RCC 7860 (cell line): ENCODE measurements around the gene CALD1.

ENCODE experiments used
- DNase-seq: peaks from one replicate; pipeline ENCODE4 v3.0.0-alpha.2; 2015; ENCODE audit warnings: low spot score
- FAIRE-seq: peaks from 2 replicates; lab custom pipeline; 2012; peaks lifted over from hg19 to GRCh38; lab: Jason Lieb, UNC

CALD1 gene

DNA sequence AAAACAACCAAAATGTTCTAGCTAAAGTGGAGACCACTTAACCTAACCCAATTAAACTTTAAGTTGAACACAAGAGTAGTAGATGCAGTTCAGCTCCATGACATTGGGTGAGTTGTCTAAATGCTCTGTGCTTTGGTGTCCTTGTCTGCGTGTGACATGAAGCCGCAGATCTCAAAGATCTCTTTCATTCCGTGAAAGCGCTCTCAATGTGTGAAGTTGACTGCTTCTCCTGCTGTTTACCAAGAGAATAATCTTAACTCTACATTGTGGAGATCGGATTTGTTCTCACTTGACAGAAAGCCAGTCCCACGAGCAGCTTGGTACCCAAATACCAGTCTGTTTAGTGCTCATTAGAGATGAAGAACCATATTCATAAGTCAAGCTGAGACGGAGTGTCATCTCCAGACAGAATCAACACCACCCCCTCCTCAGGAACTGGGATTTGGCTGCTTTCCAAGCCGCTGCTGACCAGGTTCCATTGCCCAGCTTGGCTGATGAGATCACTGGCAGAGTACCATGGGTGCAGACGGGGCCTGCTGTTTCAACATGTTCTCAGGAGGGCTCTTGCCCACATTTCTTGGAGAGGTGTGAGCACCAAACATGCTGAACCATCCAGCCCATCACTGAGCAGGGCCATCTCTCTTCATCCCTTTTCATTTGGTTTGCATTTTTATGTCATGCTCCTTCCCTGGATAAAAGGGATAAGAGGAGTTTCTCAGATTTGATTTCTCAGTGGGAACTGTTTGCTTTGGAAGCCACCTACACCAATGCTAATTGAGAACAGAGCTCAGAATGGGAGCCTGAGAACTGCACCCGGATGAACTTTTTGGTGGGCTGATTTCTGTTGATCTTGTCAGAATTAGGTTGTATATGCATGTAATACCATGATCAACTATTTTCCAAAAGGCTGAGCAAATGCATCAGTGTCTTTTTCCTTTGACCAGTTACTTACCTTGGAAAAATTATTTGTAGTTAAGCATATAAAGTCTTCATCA is 111.1 kb downstream of the CALD1 start:
- DNase-seq (peak; percentile 61), FAIRE-seq (no peak)

DNA sequence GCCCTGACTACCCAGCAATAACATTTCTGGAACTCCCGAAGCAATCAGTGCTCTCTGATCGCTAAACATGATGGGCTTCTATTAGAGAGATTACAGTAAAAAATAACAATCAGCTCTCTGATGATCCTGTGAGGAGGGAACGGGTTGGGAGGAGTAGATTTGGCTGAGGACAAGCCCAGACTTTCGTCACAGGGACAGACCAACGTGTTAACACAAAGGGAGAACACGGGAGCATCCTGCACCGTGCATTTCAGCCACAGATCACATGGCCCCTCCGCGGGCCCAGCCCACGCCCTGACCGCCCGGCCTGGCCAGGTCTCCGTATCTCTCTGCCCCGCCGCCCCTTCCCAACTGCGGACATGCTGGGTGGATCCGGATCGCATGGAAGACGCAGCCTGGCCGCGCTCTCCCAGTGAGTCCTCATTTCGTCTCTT is 111.8 kb downstream of the CALD1 start:
- FAIRE-seq (peak; percentile 81), DNase-seq (peak; percentile 86)

- FAIRE-seq (no peak), DNase-seq (peak; percentile 30)
Observed at GRCh38 chr7:134891696-134892678, 112.6 kb downstream of the CALD1 start.

DNA sequence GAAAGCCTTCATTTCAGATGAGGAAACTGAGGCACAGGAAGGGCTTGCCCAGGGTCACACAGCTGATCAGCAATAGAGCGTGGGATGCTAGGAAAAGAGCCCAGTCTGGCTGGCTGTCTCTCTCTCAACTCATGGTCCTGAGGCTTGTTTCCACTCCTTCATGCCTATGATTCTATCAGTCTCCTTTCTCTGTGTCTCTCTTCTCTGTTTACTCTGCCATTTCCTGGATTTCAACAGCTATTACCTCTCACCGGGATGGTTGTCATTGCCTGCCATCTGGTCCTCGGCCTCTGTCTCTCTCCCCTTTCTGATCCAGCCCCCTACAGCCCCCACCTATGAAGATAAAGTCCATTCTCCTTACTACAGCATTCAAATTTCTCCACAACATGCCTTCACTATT is 113.5 kb downstream of the CALD1 start:
- DNase-seq (no peak), FAIRE-seq (no peak)

GRCh38 chr7:134893920-134894319 is 114.5 kb downstream of the CALD1 start:
- FAIRE-seq: no peak

DNA sequence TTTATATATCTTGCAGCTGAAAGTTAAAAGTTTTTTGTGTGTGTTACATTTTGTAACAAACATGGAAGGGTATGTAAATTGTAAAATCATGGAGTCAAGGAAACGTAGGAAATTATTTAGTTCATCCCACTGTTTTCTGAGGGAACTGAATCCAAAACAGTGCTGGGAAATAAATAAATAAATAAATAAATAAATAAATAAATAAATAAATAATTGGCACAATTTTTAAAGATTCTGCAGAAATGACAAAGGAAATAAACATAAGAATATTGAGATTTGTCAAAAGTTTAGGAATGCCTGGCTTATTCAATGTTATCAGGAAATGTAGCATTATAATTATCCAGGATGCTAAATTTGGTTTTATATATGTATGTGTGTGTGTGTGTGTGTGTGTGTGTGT is 115.5 kb downstream of the CALD1 start:
- no peak for FAIRE-seq
- DNase-seq: no peak

More at GRCh38 chr7:134893920-134894319, 114.5 kb downstream of the CALD1 start:
- no peak for DNase-seq

DNA sequence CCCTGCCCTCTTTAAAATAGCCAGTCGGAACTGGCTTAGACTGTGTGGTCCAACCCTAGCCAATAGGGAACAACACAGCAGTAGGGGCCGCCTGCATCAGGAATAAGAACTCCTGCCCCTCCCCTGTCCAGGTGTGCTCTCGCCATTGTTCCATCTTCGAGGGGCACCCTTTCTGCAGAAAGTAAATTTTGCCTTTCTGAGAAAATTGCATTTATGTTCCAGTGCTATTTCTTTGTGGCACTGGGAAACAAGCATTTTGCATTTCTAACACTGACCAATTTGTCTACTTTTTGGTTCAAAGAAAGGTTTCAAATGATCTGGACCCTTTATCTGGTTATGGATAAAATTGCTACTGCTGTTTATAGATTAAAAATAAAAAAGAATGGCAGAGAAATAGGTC is 116.6 kb downstream of the CALD1 start:
- FAIRE-seq: no peak
- no peak for DNase-seq

- DNase-seq (no peak), FAIRE-seq (no peak)
Observed at GRCh38 chr7:134897936-134898335, 118.5 kb downstream of the CALD1 start.

- FAIRE-seq (peak; percentile 83), DNase-seq (peak; percentile 64)
Observed at GRCh38 chr7:134899729-134900128, 120.3 kb downstream of the CALD1 start.

DNA sequence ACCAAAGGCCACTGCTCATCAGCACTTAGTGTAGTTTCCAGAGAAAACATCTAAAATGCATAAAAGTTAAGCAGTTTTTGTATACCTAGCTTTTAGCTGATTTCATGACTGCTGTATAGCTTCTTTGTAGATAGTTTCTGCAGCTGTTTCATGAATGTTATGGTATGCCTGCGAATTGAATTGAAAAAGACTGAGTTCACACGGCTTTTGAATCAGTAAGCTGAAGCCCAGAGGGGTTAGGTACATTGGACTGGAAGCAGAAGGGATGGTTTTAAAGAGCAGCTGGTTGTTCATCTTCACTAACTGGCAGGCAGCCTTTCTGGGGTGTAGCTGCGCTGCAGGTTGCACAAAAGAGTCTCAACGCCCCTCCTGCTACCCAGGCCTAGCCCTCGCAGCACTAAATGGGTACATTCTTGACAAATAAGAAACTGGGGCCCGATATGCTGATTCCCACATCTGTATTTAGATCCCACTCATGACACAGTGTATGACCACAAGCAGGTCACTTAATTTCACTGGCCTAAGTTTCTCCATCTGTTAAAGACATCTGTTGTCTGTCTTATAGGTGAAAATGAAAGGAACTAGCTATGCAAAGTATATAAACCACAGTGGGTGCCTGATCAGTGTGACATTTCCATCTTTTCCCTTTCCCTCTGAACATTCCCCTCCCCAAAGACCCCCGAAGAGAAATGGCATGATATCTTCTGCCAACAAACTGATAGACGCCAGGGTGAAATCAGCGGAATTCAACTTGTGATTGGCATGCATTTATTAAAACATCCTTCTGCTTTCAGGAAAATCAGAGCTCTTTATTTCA is 120.9 kb downstream of the CALD1 start:
- FAIRE-seq (no peak), DNase-seq (no peak)

DNA sequence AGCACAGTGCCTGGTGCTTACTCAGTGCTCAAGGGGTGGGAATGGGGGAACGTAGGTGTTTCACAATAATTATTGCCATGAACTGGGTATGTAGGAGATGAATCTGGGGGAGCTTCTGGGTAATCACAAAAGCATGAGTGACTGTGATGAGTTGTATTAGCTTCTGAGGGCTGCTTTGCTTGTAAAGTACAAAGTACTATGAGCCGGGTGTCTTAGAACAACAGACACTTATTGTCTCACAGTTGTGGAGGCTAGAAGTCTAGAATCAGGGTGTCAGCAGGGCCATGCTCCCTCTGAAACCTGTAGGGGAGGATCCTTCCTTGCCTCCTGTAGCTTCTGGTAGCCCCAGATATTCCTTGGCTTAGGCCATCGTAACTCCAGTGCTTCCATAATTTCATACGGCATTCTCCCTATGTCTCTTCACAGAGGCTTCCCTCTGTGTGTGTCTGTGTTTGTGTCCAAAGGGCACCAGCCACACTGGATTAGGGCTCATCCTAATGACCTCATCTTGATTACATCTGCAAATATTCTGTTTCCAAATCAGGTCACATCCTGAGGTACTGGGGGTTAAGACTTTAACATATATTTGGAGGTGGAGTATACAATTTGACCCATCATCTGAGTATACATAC is 122.1 kb downstream of the CALD1 start:
- DNase-seq (no peak), FAIRE-seq (no peak)

- no peak for DNase-seq
- FAIRE-seq: no peak
Observed at GRCh38 chr7:134902058-134902457, 122.6 kb downstream of the CALD1 start.

DNA sequence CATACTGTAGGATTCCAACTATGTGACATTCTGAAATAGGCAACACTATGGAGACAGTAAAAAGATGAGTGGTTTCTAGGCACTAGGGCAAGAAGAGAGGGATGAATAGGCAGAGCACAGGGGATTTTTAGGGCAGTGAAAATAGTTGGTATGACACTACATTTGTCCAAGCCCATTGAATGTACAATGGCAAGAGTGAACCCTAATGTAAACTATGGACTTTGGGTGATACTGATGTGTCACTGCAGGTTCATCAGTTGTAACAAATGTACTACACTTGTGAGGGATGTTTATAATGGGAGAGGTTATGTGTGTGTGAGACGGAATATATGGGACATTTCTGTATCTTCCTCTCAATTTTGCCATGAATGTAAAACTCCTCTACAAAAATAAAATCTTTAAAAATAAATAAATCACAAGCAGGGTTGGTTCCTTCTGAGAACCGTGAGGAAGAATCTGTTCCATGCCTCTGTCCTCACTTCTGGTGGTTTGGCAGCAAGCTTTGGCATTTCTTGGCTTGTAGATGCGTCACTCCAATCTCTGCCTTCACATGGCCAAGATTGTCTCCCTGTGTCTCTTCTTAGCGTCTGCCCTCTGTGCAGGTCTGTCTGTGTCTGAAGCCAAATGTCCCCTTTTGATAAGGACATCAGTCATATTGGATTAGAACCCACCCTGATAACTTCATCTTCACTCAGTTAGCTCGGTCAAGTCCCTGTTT is 123.8 kb downstream of the CALD1 start:
- DNase-seq (no peak), FAIRE-seq (no peak)

- FAIRE-seq: no peak
- no peak for DNase-seq
Observed at GRCh38 chr7:134905375-134905774, 125.9 kb downstream of the CALD1 start.

DNA sequence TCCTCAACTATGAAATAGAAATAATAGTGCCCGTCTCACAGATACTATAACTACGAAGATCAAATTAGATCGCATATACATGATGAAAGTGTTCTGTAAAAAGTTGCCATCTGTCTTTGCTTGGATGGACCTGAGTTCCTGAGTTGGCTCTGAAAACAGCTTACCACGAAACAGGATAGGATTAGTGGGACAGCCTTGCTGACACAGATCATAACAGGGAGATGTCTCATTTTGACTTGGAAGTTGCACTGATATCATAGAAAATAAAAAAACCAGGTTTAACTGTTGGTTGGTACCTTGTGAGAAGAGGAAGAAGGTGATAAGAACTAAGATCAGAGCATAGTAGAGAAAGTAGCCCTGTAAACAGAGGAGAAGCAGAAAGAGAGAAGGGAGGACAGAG is 127.6 kb downstream of the CALD1 start:
- DNase-seq (no peak), FAIRE-seq (no peak)

GRCh38 chr7:134907639-134908038 is 128.2 kb downstream of the CALD1 start:
- FAIRE-seq: no peak
- DNase-seq: no peak

GRCh38 chr7:134908289-134908688 is 128.9 kb downstream of the CALD1 start:
- FAIRE-seq (peak; percentile 52), DNase-seq (peak; percentile 41)

DNA sequence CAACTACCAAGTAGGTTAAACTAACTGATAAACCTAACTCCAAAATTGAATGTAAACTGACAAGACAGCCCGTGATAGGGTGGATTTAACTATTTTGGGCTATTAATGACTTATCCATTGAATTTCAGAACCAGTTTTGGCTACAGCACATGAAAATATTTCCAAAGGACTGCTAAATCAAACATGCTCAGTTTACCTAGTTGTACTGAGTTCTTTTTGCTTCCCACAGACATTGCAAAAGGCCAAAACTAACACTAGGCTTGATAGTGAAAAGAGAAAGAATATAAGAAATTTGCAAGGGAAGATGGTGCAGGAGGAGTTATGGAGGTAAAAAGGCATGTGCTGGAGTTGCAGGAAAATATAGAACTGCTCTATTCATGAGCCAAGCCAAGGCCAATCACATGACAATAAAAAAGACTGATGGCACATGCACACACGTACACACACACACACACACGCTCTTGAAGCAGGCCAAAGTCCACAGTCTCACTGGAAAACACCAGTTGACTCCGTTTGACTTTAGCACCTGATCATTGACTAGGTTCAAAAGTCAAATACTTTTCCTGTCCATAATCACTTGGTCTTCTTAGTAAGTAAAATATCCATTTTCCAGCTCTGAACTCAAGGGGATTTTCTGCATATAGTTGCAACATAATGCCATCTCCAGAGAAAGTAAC is 130.9 kb downstream of the CALD1 start:
- DNase-seq: no peak
- no peak for FAIRE-seq

DNA sequence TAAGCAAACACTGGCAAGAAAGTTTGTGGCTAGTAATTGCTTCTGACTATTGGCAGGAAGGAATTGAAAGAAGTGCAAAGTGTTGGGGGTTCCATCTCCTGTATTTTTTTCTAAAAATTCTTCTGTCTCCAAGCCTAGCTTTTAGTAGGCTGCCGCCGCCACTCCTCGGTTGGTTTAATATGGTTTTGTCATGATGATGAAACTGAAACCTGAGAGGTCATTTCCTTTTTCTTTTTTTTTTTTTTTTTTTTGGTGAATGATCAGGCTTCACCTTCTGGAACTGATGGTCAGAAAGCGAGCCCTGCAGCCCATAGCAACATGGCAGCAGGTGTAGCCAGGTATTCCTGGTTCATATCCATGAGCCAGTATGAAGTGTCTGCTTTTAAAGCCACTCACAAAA is 131.5 kb downstream of the CALD1 start:
- no peak for FAIRE-seq
- no peak for DNase-seq
